Measurements from ENCODE around the gene SMYD5.

DNA sequence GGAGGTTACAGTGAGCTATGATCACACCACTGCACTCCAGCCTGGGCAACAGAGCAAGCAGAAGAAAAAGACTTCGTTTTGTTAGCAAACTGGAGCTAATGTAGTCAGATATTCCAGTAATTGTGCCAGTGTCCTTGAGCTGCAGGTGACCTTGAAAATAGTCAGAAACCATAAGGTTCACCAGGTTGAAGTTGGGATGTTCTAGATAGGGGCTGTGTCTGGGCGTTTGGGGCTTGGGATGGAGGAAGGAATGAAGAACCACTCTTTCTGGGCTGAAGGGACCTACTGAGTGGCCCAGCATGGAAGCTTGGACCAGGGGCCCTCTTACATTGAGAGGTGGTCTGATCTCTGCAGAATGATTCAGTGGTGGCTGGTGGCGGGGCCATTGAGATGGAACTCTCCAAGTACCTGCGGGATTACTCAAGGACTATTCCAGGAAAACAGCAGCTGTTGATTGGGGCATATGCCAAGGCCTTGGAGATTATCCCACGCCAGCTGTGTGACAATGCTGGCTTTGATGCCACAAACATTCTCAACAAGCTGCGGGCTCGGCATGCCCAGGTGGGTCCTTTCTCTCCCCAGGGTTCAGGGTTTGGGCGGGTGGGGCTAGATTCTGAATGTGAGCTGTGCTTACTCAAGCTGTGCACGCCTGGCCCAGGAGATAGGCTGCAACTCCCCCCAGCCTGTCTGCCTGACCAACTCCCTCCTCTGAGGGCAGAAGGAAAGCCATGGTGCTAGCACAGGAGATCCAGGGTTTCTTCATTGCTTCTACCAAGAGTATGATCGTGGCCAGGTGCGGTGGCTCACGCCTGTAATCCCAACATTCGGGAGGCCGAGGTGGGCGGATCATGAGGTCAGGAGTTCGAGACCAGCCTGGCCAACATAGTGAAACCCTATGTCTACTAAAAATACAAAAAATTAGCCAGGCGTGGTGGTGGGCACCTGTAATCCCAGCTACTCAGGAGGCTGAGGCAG, 37.1 kb downstream of the SMYD5 start:
- no peak for TF ChIP-seq POLR2A (IDR thresholded peaks at IDR 0.05)
- TF ChIP-seq, protein P1, sequence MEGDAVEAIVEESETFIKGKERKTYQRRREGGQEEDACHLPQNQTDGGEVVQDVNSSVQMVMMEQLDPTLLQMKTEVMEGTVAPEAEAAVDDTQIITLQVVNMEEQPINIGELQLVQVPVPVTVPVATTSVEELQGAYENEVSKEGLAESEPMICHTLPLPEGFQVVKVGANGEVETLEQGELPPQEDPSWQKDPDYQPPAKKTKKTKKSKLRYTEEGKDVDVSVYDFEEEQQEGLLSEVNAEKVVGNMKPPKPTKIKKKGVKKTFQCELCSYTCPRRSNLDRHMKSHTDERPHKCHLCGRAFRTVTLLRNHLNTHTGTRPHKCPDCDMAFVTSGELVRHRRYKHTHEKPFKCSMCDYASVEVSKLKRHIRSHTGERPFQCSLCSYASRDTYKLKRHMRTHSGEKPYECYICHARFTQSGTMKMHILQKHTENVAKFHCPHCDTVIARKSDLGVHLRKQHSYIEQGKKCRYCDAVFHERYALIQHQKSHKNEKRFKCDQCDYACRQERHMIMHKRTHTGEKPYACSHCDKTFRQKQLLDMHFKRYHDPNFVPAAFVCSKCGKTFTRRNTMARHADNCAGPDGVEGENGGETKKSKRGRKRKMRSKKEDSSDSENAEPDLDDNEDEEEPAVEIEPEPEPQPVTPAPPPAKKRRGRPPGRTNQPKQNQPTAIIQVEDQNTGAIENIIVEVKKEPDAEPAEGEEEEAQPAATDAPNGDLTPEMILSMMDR (IDR thresholded peaks at IDR 0.05) = no peak

Measured in Peyer's patch (tissue), 4 donors.